HG03066 (cell line): ENCODE results near the gene ADARB2.
"Not testable (repeated sequence)": the region's sequence is repeated elsewhere in the genome, so short reads cannot be mapped to it uniquely, and the experiment has no call there.

Source experiments
- ATAC-seq: cut with Tn5 transposase; IDR thresholded peaks from one replicate; pipeline ENCODE4 v1.9.1; 2021; ENCODE audit warnings: low read depth; ENCODE audit not compliant: unreplicated experiment

The ADARB2 gene

GRCh38 chr10:1404323-1405260, 332.7 kb downstream of the ADARB2 start:
- no peak for ATAC-seq

- no peak for ATAC-seq
Observed at GRCh38 chr10:1403508-1404322, 333.6 kb downstream of the ADARB2 start.

- ATAC-seq: no peak
Observed at GRCh38 chr10:1402816-1403507, 334.4 kb downstream of the ADARB2 start.

GRCh38 chr10:1402016-1402770, 335.1 kb downstream of the ADARB2 start:
- no peak for ATAC-seq

GRCh38 chr10:1401071-1401965, 336.0 kb downstream of the ADARB2 start:
- no peak for ATAC-seq

GRCh38 chr10:1400101-1401070, 336.9 kb downstream of the ADARB2 start:
- no peak for ATAC-seq

GRCh38 chr10:1399431-1400100, 337.8 kb downstream of the ADARB2 start:
- ATAC-seq: no peak

GRCh38 chr10:1398626-1399410, 338.5 kb downstream of the ADARB2 start:
- ATAC-seq: no peak

GRCh38 chr10:1398116-1398515, 339.2 kb downstream of the ADARB2 start:
- ATAC-seq: not testable (repeated sequence)

- ATAC-seq: no peak
Observed at GRCh38 chr10:1396297-1396635, 341.1 kb downstream of the ADARB2 start.

- no peak for ATAC-seq
Observed at GRCh38 chr10:1395481-1396296, 341.6 kb downstream of the ADARB2 start.

- ATAC-seq: no peak
Observed at GRCh38 chr10:1395025-1395480, 342.3 kb downstream of the ADARB2 start.

- no peak for ATAC-seq
Observed at GRCh38 chr10:1394155-1394912, 343.0 kb downstream of the ADARB2 start.

GRCh38 chr10:1393481-1393880, 343.8 kb downstream of the ADARB2 start:
- no peak for ATAC-seq

- ATAC-seq: no peak
Observed at GRCh38 chr10:1392127-1392526, 345.2 kb downstream of the ADARB2 start.
